ENCODE data around the gene SMIM34. TPM values are rescaled to one million over a fixed set of nuclear protein-coding genes. Genes with fewer than 3 reads are reported as not detected.
"Not testable (repeated sequence)": the region's sequence is repeated elsewhere in the genome, so short reads cannot be mapped to it uniquely, and the experiment has no call there.

The SMIM34 gene
- not detected in 2 replicates for total RNA-seq

DNA sequence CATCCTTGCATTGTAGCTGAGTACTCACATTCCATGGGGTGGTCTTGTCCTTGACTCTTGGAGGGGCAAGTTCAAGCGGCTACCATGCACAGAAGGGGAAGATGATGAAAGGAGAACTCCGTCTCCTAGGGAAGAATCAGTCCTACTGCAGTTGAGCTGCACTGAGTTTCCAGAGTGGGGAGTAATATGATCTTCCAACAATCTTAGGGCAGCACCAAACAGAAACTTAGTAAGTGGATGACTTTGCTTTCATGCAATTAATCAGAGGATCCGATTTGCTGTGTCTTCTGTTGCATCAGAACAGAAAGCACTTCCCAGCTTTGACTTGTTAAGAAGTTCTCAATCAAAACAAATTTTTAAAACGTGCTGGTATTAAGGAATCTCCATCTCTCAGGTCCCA lies at the start of gene SMIM34:
Gene SMIM34 (minus strand): TSS at position 147 of the 400 bp plus-strand sequence. CDS start 112 bp downstream, at position 35.
- not testable (repeated sequence) for H3K4me3 ChIP-seq (ENCODE audit: low read depth, low read length); DNase-seq (ENCODE audit: low read depth)

- DNase-seq (ENCODE audit: low read depth) = not testable (repeated sequence)
These were observed 43.6 kb upstream of the SMIM34 start for GRCh38 chr21:34467333-34467732.

GRCh38 chr21:34459426-34459825 lies 35.7 kb upstream of the SMIM34 start:
- H3K4me3 ChIP-seq (ENCODE audit: low read depth, low read length); DNase-seq (ENCODE audit: low read depth): not testable (repeated sequence)

More at GRCh38 chr21:34467333-34467732, 43.6 kb upstream of the SMIM34 start:
- not testable (repeated sequence) for H3K4me3 ChIP-seq (ENCODE audit: low read depth, low read length)

GRCh38 chr21:34458266-34458665 lies 34.5 kb upstream of the SMIM34 start:
- DNase-seq (ENCODE audit: low read depth); H3K4me3 ChIP-seq (ENCODE audit: low read depth, low read length): not testable (repeated sequence)

- not testable (repeated sequence) for H3K4me3 ChIP-seq (ENCODE audit: low read depth, low read length); DNase-seq (ENCODE audit: low read depth)
These were observed 32.4 kb upstream of the SMIM34 start for GRCh38 chr21:34456180-34456579.

DNA sequence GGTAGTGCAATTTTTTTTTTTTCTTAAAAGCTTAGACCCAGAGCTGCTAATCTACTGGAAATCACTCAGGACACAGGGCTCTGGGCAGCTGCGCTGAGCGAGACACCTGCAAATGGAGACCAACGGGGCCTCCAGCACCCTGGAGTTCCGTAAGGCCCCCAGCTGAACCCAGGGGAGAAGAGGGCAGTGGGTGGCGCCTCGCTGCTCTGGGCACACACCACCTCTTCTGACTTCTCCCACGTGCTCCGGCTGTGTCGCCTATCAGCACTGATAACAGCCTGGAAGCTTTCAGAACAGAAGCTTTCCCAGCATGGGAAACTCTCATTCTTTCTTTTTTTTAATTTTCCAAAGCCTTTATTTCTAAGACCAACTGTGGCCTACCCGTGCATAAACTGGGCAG lies 31.9 kb upstream of the SMIM34 start:
- H3K4me3 ChIP-seq (ENCODE audit: low read depth, low read length); DNase-seq (ENCODE audit: low read depth): not testable (repeated sequence)

- not testable (repeated sequence) for DNase-seq (ENCODE audit: low read depth); H3K4me3 ChIP-seq (ENCODE audit: low read depth, low read length)
These were observed 23.3 kb upstream of the SMIM34 start for GRCh38 chr21:34447018-34447417.

- not testable (repeated sequence) for H3K4me3 ChIP-seq (ENCODE audit: low read depth, low read length); DNase-seq (ENCODE audit: low read depth)
These were observed 19.7 kb upstream of the SMIM34 start for GRCh38 chr21:34443486-34443885.

DNA sequence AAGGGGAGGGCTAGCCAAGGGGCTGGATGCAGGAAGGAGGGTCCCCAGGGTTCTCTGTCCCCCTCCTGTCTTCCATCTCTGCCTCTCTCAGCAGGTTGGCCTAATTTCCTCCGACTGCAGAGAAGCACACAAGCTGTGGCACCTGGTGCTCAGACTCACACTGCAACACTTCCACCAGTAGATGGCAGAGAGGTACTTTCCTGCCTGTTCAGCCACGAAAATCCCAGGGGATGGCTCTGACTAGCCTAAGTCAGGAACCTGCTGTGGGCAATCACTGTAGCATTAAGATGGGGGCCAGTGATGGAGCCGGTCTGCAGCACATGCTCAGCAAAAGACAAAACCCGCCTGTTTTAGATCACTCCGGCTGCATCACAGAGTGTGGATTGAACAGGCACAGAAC lies 6.0 kb upstream of the SMIM34 start:
- DNase-seq (ENCODE audit: low read depth) = not testable (repeated sequence)

GRCh38 chr21:34428441-34428840 lies 4.7 kb upstream of the SMIM34 start:
- H3K4me3 ChIP-seq (ENCODE audit: low read depth, low read length); DNase-seq (ENCODE audit: low read depth): not testable (repeated sequence)

More for the DNA sequence above, 6.0 kb upstream of the SMIM34 start:
- not testable (repeated sequence) for H3K4me3 ChIP-seq (ENCODE audit: low read depth, low read length)

DNA sequence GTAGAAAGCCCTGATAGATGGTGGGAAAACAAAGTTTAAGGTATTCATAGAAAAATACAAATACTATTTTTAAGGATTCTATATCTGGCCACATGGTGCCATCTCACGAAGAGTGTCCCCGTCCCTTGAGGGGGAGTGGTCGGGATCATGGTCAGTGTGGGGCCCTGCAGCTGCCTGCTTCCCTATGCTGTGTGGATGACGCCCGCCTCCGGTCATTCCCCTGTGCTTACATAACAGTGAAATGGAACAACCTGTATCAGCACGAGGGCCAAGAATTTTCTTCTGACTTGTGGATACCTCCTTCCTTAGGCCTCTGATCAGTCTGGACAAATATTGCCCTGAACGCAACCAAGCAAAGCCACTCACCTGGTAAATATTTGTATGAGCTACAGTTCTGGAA lies 3.6 kb upstream of the SMIM34 start:
- H3K4me3 ChIP-seq (ENCODE audit: low read depth, low read length); DNase-seq (ENCODE audit: low read depth): not testable (repeated sequence)

DNA sequence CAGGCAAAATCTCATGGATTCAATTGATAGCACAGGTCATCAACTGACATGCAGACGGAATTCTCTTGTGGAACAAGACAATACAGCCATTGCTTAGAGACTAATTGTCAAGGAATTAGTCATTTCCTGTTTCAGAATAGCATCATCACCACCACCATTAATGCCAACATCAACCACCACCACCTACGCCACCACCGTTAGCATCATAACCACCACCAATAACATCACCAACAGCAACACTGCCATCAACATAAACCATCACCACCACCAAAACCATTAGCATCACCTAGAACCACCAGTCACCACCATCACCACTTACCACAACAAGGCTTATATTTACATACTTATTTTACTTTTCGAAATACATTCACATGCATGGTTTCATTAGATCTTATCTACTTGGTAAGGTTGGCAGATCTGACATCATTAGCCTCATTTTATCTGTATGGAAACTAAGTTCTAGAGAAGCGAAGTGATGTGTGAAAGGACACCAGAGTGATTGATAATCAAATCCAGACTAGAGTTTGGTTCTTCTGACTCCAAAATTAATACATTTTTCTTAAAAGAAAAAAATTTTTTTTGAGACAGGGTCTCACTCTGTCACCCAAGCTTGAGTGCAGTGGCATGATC lies 6.2 kb downstream of the SMIM34 start:
- H3K4me3 ChIP-seq (ENCODE audit: low read depth, low read length); DNase-seq (ENCODE audit: low read depth): not testable (repeated sequence)

DNA sequence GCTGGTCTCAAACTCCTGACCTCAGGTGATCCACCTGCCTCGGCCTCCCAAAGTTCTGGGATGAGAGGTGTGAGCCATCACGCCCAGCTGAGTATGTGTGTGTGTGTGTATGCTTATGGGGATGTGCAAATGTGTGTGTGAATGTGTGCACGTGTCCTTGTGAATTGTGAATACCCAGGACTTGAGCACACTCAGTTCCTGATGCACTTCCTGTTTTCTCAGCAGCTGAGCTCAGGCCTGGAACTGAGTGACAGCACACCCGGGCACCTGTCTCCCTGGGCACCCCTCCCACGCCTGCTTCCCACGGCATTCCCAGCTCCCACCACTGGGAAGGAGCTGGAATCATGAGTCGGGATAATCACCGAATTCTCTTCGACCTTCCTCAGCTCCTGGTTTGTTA lies 16.5 kb downstream of the SMIM34 start:
- H3K4me3 ChIP-seq (ENCODE audit: low read depth, low read length); DNase-seq (ENCODE audit: low read depth): not testable (repeated sequence)

GRCh38 chr21:34406676-34407075 lies 17.1 kb downstream of the SMIM34 start:
- not testable (repeated sequence) for DNase-seq (ENCODE audit: low read depth); H3K4me3 ChIP-seq (ENCODE audit: low read depth, low read length)

GRCh38 chr21:34406102-34406501 lies 17.6 kb downstream of the SMIM34 start:
- H3K4me3 ChIP-seq (ENCODE audit: low read depth, low read length) = not testable (repeated sequence)

GRCh38 chr21:34405686-34406085 lies 18.1 kb downstream of the SMIM34 start:
- DNase-seq (ENCODE audit: low read depth); H3K4me3 ChIP-seq (ENCODE audit: low read depth, low read length): not testable (repeated sequence)

More at GRCh38 chr21:34406102-34406501, 17.6 kb downstream of the SMIM34 start:
- not testable (repeated sequence) for DNase-seq (ENCODE audit: low read depth)

DNA sequence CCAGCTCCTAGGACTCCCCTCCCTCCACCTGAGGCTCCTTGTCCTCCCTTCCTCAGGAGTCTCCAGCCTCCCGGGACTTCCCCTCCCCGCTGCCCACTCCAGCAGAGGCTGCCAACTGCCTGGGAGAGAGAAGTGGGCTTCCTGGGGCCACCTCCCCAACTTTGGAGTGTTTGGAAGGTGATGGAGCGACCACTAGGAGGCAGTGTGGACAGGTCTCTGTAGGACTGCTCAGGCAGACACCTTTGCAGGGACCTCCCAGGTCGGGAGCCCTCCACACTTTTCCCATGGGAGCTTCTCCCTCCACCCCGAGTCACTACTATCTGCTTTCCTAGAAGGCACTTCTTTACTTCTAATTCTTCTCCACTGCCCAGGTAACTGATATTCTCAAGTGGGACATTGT lies 19.0 kb downstream of the SMIM34 start:
- DNase-seq (ENCODE audit: low read depth); H3K4me3 ChIP-seq (ENCODE audit: low read depth, low read length): not testable (repeated sequence)

DNA sequence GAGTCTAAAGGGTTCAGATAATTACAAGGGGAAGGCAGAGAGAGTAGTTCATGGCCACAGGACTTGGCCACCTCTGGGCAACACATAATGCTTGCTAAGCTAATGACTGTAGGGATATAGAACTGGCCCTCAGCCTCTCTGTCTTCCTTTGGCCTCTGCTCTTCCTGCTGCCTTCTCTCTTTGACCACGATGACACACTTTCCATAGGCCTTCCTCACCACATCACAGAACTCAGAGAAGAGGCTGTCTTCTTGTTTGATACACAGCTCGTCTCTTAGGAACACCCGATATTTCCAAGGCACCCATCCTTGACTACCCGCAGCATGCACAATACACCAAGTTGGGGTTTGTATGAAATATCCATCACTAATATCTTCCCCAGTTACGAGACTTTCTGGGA lies 23.2 kb downstream of the SMIM34 start:
- DNase-seq (ENCODE audit: low read depth); H3K4me3 ChIP-seq (ENCODE audit: low read depth, low read length): not testable (repeated sequence)

- not testable (repeated sequence) for H3K4me3 ChIP-seq (ENCODE audit: low read depth, low read length); DNase-seq (ENCODE audit: low read depth)
These were observed 39.9 kb downstream of the SMIM34 start for GRCh38 chr21:34383724-34384415.

DNA sequence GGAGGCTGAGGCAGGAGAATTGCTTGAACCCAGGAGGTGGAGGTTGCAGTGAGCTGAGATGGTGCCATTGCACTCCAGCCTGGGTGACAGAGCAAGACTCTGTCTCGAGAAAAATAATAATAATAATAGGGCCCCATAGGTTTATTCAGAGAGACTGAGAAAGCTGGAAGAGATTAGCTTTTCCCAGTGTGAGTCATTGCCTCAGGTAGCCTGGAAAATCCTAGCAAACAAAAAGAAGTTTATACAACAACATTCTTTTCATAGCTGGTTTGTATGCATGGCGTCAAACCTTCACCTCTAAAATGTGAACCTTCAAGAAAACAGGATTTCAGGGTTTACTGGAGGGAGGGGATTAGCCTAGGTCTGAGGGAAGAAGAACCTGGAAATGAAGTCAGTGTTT lies 40.6 kb downstream of the SMIM34 start:
- DNase-seq (ENCODE audit: low read depth); H3K4me3 ChIP-seq (ENCODE audit: low read depth, low read length): not testable (repeated sequence)

All from epithelial cell of proximal tubule (primary cell).